Measurements from ENCODE around the gene CEACAM16. TPM values are rescaled to one million over a fixed set of nuclear protein-coding genes. Genes with fewer than 3 reads are reported as not detected.

Gene CEACAM16
- total and polyA plus RNA-seq, 10 of the 15 experiments (the other 5 are each of a cell fraction or from before 2014, with no cell fraction given) = not detected

DNA sequence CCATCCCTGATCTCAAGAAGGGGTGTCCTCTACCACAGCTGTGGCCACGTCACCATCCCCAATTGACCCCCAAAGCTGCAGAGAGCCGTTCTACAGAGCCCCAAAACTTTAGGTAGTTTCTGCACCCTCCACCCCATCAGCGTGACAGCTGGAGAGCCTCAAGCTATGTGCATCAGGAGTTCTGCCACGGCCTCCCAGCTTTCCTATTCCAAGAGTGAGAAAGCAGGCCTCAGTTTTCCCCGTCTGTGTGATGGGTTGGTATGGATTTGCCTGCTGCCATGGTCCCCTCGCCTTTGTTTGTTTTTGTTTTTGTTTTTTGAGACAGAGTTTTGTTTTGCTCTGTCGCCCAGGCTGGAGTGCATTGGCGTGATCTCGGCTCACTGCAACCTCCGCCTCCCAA, 51.0 kb downstream of the CEACAM16 start:
- Histone ChIP-seq H3K4me3 (peak overlapping the region; percentile 98), H3K27ac (ENCODE audit: control insufficient read depth, insufficient read depth) (peak overlapping the region; percentile 92), H4K20me1 (ENCODE audit: control insufficient read depth, insufficient read depth) (no peaks in the 10 kb centered on the region), H2AFZ (ENCODE audit: control insufficient read depth, low read depth, low read length) (no peak overlapping the region), H3K4me2 (ENCODE audit: control insufficient read depth, insufficient read depth) (peak overlapping the region; percentile 81), H3K4me1 (ENCODE audit: control insufficient read depth, insufficient read depth, low read length) (peaks cover 38% of the 10 kb centered on the region), H3K36me3 (ENCODE audit: control insufficient read depth in 2 of 2, insufficient read depth in 2 of 2, low read length in 1 of 2) (no peaks in the 10 kb centered on the region; a peak in 2 of 4 replicates), H3K9me3 (replicated peaks; ENCODE audit: control insufficient read depth, insufficient read depth, low read length) (no peaks in the 10 kb centered on the region), H3K27me3 (replicated peaks in 1 of 2; ENCODE audit: control insufficient read depth in 2 of 2, insufficient read depth in 2 of 2, low read length in 1 of 2) (no peaks in the 10 kb centered on the region), H3K9ac (ENCODE audit: control insufficient read depth, insufficient read depth, low read length) (peak overlapping the region; percentile 93), H3K79me2 (ENCODE audit: control insufficient read depth, insufficient read depth, low read length) (peaks cover 48% of the 10 kb centered on the region)
- ChIA-PET CTCF (interaction anchor here (1.2 to 7.7 kb wide), 3 partner anchors 17 to 32 kb away, joined by 3 to 109 read pairs (median 5); no protein-coding TSS in a partner anchor), POLR2A (interaction anchor here (0.5 to 2.1 kb wide), 6 partner anchors 11 to 101 kb away, joined by 3 to 11 read pairs (median 6); no protein-coding TSS in a partner anchor), SMC1A (ENCODE audit: uncharacterized antibody, unreplicated experiment) (interaction anchor here (1.0 to 7.7 kb wide), 4 partner anchors 10 to 25 kb away, joined by 4 to 115 read pairs (median 19); no protein-coding TSS in a partner anchor), RAD21 (ENCODE audit: unreplicated experiment) (interaction anchor here (1.1 to 2.9 kb wide), 7 partner anchors 11 to 59 kb away, joined by 3 to 50 read pairs (median 7); no protein-coding TSS in a partner anchor)
- 17% methylated on average over 10 of the region's 10 CpGs for WGBS (ENCODE audit: insufficient coverage, insufficient replicate concordance, low lambda C conversion rate, missing lambda C conversion rate)
- BruUV-seq (replicated peaks) = no TSS peak
- ATAC-seq (no peak), DNase-seq (ENCODE audit: low read depth, low spot score) (no peak), FAIRE-seq (no peak)
- TF ChIP-seq SREBF2 (IDR thresholded peaks at IDR 0.05; ENCODE audit: low read length) = no peak
- peak; percentile 55; the same call in 1 of the 2 replicates for TF ChIP-seq HDGF (IDR thresholded peaks at IDR 0.05)
- TF ChIP-seq, protein P1, sequence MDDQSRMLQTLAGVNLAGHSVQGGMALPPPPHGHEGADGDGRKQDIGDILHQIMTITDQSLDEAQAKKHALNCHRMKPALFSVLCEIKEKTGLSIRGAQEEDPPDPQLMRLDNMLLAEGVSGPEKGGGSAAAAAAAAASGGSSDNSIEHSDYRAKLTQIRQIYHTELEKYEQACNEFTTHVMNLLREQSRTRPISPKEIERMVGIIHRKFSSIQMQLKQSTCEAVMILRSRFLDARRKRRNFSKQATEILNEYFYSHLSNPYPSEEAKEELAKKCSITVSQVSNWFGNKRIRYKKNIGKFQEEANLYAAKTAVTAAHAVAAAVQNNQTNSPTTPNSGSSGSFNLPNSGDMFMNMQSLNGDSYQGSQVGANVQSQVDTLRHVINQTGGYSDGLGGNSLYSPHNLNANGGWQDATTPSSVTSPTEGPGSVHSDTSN (IDR thresholded peaks at IDR 0.05; ENCODE audit: insufficient replicate concordance, low read depth, low read length) = peak; percentile 37
- TF ChIP-seq NR2C2 (IDR thresholded peaks at IDR 0.05; ENCODE audit: borderline replicate concordance, control insufficient read depth, insufficient read length, low read depth) = no peak
- no peak for TF ChIP-seq EGR1 (IDR thresholded peaks at IDR 0.05; ENCODE audit: borderline replicate concordance in 1 of 2, low read depth in 2 of 2, low read length in 2 of 2)
- no peak for TF ChIP-seq STAT3 (IDR thresholded peaks at IDR 0.05; ENCODE audit: low read depth, low read length)
- TF ChIP-seq BHLHE40 (IDR thresholded peaks at IDR 0.05; ENCODE audit: borderline replicate concordance in 1 of 2, low read depth in 2 of 2, low read length in 1 of 2) = no peak
- TF ChIP-seq TAF1 (IDR thresholded peaks at IDR 0.05; ENCODE audit: borderline replicate concordance, low read depth, low read length) = no peak
- TF ChIP-seq ZNF217 (IDR thresholded peaks at IDR 0.05) = 0 out of 2 replicates have a peak, but pooled peaks have one; percentile 19
- TF ChIP-seq IKZF1 (conservative IDR thresholded peaks at IDR 0.05) = no peak
- TF ChIP-seq NR2F1 (conservative IDR thresholded peaks at IDR 0.05) = no peak
- TF ChIP-seq RUNX3 (IDR thresholded peaks at IDR 0.05; ENCODE audit: low read length) = no peak; the same call in 1 of the 2 replicates
- no peak for TF ChIP-seq LARP7 (IDR thresholded peaks at IDR 0.05)
- no peak for TF ChIP-seq POLR2A (IDR thresholded peaks at IDR 0.05; ENCODE audit: low read depth, low read length)
- TF ChIP-seq, protein P2, sequence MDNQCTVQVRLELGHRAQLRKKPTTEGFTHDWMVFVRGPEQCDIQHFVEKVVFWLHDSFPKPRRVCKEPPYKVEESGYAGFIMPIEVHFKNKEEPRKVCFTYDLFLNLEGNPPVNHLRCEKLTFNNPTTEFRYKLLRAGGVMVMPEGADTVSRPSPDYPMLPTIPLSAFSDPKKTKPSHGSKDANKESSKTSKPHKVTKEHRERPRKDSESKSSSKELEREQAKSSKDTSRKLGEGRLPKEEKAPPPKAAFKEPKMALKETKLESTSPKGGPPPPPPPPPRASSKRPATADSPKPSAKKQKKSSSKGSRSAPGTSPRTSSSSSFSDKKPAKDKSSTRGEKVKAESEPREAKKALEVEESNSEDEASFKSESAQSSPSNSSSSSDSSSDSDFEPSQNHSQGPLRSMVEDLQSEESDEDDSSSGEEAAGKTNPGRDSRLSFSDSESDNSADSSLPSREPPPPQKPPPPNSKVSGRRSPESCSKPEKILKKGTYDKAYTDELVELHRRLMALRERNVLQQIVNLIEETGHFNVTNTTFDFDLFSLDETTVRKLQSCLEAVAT (IDR thresholded peaks at IDR 0.05) = 0 out of 2 replicates have a peak, but pooled peaks have one; percentile 54
- peak; percentile 56 for TF ChIP-seq POLR2AphosphoS5 (IDR thresholded peaks at IDR 0.05; ENCODE audit: low read length)
- TF ChIP-seq, protein P3, sequence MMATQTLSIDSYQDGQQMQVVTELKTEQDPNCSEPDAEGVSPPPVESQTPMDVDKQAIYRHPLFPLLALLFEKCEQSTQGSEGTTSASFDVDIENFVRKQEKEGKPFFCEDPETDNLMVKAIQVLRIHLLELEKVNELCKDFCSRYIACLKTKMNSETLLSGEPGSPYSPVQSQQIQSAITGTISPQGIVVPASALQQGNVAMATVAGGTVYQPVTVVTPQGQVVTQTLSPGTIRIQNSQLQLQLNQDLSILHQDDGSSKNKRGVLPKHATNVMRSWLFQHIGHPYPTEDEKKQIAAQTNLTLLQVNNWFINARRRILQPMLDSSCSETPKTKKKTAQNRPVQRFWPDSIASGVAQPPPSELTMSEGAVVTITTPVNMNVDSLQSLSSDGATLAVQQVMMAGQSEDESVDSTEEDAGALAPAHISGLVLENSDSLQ (IDR thresholded peaks at IDR 0.05) = peak; percentile 48; the same call in 1 of the 2 replicates
- intact Hi-C loops (cut with micrococcal nuclease; ENCODE audit: unreplicated experiment) (no loop called here), in situ Hi-C loops (cut with MboI) (no loop called here)

Measured in GM12878 (cell line).